A673 (cell line): ENCODE measurements around the gene SNX8.

Experiments
- EZH2 ChIP-seq: fragments of 200-600 bp; sonication (generic); IDR thresholded peaks from 2 replicates; pipeline ENCODE4 v1.6.1; 2017; ENCODE audit warnings: borderline replicate concordance, low read depth, mild to moderate bottlenecking, mixed read lengths, antibody characterized with exemption, low read length; ENCODE audit not compliant: poor library complexity, severe bottlenecking
- TF ChIP-seq, protein P1 (sequence below): fragments of 300-800, 200-600 bp; sonication (generic); conservative IDR thresholded peaks from 2 replicates; pipeline ENCODE4 v1.5.1; 2017; ENCODE audit warnings: low read depth, mild to moderate bottlenecking, antibody characterized with exemption, low read length, moderate library complexity, mixed read lengths

- TF ChIP-seq, protein P1, sequence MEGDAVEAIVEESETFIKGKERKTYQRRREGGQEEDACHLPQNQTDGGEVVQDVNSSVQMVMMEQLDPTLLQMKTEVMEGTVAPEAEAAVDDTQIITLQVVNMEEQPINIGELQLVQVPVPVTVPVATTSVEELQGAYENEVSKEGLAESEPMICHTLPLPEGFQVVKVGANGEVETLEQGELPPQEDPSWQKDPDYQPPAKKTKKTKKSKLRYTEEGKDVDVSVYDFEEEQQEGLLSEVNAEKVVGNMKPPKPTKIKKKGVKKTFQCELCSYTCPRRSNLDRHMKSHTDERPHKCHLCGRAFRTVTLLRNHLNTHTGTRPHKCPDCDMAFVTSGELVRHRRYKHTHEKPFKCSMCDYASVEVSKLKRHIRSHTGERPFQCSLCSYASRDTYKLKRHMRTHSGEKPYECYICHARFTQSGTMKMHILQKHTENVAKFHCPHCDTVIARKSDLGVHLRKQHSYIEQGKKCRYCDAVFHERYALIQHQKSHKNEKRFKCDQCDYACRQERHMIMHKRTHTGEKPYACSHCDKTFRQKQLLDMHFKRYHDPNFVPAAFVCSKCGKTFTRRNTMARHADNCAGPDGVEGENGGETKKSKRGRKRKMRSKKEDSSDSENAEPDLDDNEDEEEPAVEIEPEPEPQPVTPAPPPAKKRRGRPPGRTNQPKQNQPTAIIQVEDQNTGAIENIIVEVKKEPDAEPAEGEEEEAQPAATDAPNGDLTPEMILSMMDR = no peak
- no peak for TF ChIP-seq EZH2
Measured at GRCh38 chr7:2227699-2228098, 86.5 kb downstream of the SNX8 start.
